Thyroid gland (tissue), 4 donors: Measurements from ENCODE around the gene SLC9B2.

Source experiments
- POLR2A ChIP-seq, 2 donors: fragments of 450-650 bp; IDR thresholded peaks; one replicate each; pipeline ENCODE4 v1.6.1; 2017; ENCODE audit warnings: antibody characterized with exemption in 2 of 2, mild to moderate bottlenecking in 2 of 2, moderate library complexity in 1 of 2
- TF ChIP-seq, protein P1 (sequence below), 6 experiments: fragments of 200-600 bp in 3 of 6; fragments of 450-650 bp in 3 of 6; sonication (generic) in 3 of 6; IDR thresholded peaks; one replicate each; pipeline ENCODE4 v1.5.1; 2016 to 2019; ENCODE audit warnings: antibody characterized with exemption in 6 of 6, mild to moderate bottlenecking in 2 of 6, inconsistent platforms in 1 of 6, moderate library complexity in 1 of 6

- TF ChIP-seq, protein P1, sequence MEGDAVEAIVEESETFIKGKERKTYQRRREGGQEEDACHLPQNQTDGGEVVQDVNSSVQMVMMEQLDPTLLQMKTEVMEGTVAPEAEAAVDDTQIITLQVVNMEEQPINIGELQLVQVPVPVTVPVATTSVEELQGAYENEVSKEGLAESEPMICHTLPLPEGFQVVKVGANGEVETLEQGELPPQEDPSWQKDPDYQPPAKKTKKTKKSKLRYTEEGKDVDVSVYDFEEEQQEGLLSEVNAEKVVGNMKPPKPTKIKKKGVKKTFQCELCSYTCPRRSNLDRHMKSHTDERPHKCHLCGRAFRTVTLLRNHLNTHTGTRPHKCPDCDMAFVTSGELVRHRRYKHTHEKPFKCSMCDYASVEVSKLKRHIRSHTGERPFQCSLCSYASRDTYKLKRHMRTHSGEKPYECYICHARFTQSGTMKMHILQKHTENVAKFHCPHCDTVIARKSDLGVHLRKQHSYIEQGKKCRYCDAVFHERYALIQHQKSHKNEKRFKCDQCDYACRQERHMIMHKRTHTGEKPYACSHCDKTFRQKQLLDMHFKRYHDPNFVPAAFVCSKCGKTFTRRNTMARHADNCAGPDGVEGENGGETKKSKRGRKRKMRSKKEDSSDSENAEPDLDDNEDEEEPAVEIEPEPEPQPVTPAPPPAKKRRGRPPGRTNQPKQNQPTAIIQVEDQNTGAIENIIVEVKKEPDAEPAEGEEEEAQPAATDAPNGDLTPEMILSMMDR (IDR thresholded peaks at IDR 0.05) = no peak
- no peak for TF ChIP-seq POLR2A (IDR thresholded peaks at IDR 0.05)
Measured at GRCh38 chr4:103108542-103108941, 32.0 kb upstream of the SLC9B2 start.
